BE2C (cell line): ENCODE results near the gene ITGA4.

Experiments
- DNase-seq: peaks from one replicate; pipeline ENCODE4 v3.0.0-alpha.2; 2020
- H3K27me3 ChIP-seq: fragments of 250-450 bp; sonication (Bioruptor Pico); 2 replicates; pipeline ENCODE4 v1.5.1; 2020; ENCODE audit warnings: mild to moderate bottlenecking
- H3K36me3 ChIP-seq: fragments of 250-450 bp; sonication (Bioruptor Pico); 2 replicates; pipeline ENCODE4 v1.5.1; 2020; ENCODE audit warnings: mild to moderate bottlenecking
- H3K4me1 ChIP-seq: fragments of 250-450 bp; sonication (Bioruptor Pico); 2 replicates; pipeline ENCODE4 v1.5.1; 2020
- H3K4me3 ChIP-seq: 2 replicates; pipeline ENCODE4 v1.5.1; 2011; ENCODE audit warnings: low read depth, low read length
- H3K9me3 ChIP-seq: fragments of 250-450 bp; sonication (Bioruptor Pico); 2 replicates; pipeline ENCODE4 v1.5.1; 2020
- CTCF ChIP-seq: IDR thresholded peaks from 2 replicates; pipeline ENCODE4 v1.5.1; 2012; ENCODE audit warnings: mild to moderate bottlenecking, low read depth, low read length

ITGA4 gene

GRCh38 chr2:181574321-181574720, 117.1 kb downstream of the ITGA4 start:
- Histone ChIP-seq H3K36me3 (no peaks in the 10 kb centered on the region), H3K4me3 (no peak overlapping the region), H3K9me3 (no peaks in the 10 kb centered on the region), H3K27me3 (no peaks in the 10 kb centered on the region), H3K4me1 (no peaks in the 10 kb centered on the region)
- no peak for TF ChIP-seq CTCF
- no peak for DNase-seq

- DNase-seq: no peak
- Histone ChIP-seq H3K4me3 (no peak overlapping the region), H3K27me3 (no peaks in the 10 kb centered on the region), H3K36me3 (no peaks in the 10 kb centered on the region), H3K9me3 (no peaks in the 10 kb centered on the region), H3K4me1 (no peaks in the 10 kb centered on the region)
- TF ChIP-seq CTCF: no peak
Measured at GRCh38 chr2:181575024-181575649, 118.0 kb downstream of the ITGA4 start.

DNA sequence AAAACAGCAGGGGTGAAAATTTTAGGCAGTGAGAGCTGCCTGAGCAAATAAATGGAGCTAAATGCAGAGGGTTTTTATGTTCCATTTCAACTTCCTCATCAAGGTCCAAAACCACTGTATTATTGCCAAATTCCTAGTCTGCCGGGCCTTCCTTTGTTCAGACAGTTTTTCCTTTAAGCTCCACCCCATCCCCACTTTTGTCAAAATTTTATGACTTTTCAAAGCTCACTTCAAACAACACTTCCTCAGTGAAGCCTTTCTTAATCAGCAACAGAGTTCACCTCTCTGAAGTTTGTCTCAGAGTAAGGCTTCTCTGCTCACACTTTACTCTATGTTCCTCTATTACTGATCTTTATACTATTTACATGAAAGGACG, 118.5 kb downstream of the ITGA4 start:
- Histone ChIP-seq H3K27me3 (no peaks in the 10 kb centered on the region), H3K36me3 (no peaks in the 10 kb centered on the region), H3K9me3 (no peaks in the 10 kb centered on the region), H3K4me1 (no peaks in the 10 kb centered on the region), H3K4me3 (no peak overlapping the region)
- DNase-seq: no peak
- TF ChIP-seq CTCF: no peak

DNA sequence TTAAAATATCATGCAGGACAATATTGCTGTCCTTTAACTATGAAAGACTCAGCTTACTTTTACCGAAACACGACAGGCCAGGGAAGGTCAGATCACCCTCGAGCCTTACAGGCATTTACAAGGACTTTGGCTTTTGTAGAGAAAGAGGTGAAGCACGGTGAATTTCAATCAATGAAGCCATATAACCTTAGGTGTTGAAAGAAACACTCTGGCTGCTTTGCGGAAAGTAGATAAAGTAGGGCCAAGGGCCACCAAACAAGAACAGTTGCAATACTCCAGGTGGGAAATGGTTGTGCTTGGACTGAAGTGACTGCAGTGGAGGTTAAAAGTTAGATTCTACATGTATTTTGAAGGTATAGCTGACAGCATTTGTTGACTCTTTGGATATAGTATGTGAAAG, 119.2 kb downstream of the ITGA4 start:
- H3K36me3 ChIP-seq: no peaks in the 10 kb centered on the region
- no peaks in the 10 kb centered on the region for H3K4me1 ChIP-seq
- no peak for TF ChIP-seq CTCF
- no peak overlapping the region for H3K4me3 ChIP-seq
- DNase-seq: no peak
- no peaks in the 10 kb centered on the region for H3K27me3 ChIP-seq
- no peaks in the 10 kb centered on the region for H3K9me3 ChIP-seq

DNA sequence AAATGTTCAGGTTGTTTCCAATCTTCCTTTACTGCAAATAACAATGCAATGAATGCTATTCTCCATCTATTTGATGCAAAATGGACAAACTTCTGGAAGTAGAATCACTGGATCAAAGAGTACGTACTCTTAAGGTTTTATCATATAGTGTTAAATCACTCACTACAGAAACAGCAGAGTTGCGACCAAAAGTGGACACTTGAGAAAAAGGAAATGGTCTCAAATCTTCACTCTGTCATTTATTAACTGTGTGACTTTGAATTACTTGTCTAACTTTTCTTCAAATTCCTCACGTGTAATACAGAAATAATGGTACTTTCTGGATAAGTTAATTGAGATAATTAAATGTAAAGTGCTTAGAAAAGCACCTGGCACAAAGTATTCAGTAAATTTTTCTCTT, 121.6 kb downstream of the ITGA4 start:
- no peaks in the 10 kb centered on the region for H3K4me1 ChIP-seq
- no peak for DNase-seq
- H3K27me3 ChIP-seq: no peaks in the 10 kb centered on the region
- no peaks in the 10 kb centered on the region for H3K9me3 ChIP-seq
- no peaks in the 10 kb centered on the region for H3K36me3 ChIP-seq
- no peak for TF ChIP-seq CTCF
- no peak overlapping the region for H3K4me3 ChIP-seq

- no peaks in the 10 kb centered on the region for H3K36me3 ChIP-seq
- no peaks in the 10 kb centered on the region for H3K4me1 ChIP-seq
- no peaks in the 10 kb centered on the region for H3K9me3 ChIP-seq
- H3K4me3 ChIP-seq: no peak overlapping the region
- no peaks in the 10 kb centered on the region for H3K27me3 ChIP-seq
- DNase-seq: no peak
- no peak; the same call in 1 of the 2 replicates for TF ChIP-seq CTCF
Measured at GRCh38 chr2:181581534-181581933, 124.3 kb downstream of the ITGA4 start.
